HG03095 (cell line): Measurements from ENCODE around the gene TTPAL.
"Not testable (repeated sequence)": the region's sequence is repeated elsewhere in the genome, so short reads cannot be mapped to it uniquely, and the experiment has no call there.

Experiments
- ATAC-seq: cut with Tn5 transposase; IDR thresholded peaks from one replicate; pipeline ENCODE4 v1.9.1; 2021; ENCODE audit warnings: moderate library complexity; ENCODE audit not compliant: unreplicated experiment

TTPAL gene

DNA sequence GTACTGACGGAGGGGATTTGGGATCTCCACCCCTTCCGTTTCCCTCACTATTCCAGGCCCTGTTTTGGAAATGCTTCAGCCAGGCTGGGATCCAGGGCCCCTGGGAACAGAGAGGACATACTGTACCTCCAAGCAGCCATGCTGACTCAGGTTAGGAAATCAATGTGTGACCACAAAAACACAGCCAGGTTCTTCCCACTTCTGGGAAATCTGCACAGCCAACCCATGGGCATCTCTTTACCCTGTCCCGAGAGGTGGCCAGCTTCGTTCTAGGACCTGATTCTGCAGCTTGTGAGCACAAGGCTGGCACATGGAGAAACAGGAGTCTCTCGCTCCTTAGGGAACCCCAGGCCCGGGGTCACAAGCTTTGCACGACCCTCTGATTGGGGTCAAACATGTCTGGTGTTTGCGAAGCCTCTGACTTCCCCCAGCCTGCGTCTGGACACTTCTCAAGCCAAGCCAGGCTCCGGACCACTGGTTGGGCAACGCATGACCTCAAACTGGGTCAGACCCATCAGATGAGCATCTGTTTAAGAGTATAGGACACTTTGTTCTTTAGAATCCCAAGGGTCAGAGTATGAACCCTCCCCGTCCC, 8.3 kb upstream of the TTPAL start:
- no peak for ATAC-seq

GRCh38 chr20:44468044-44468782, 7.5 kb upstream of the TTPAL start:
- ATAC-seq, result no peak

DNA sequence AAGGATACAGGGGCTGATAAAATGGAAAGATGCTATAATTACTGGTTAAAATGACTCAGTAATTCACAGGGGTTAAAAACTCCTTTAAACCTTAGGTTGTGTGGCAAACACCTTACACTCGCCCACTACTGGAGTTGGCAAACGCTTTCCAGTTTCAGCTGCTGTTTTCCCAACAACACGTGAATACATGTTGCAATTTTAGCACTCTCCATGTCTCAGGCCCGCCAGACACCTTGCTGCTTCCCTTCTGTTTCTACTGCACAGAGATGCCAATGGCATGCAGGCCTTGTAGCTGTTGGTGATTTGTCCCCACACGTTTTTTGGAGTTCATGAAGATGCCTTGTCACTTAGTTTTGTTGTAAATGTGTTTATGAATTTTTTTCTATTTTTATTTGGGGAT, 5.3 kb upstream of the TTPAL start:
- no peak for ATAC-seq

GRCh38 chr20:44471481-44471882, 4.2 kb upstream of the TTPAL start:
- ATAC-seq, result no peak

- not testable (repeated sequence) for ATAC-seq
Observed at GRCh38 chr20:44472283-44472682, 3.4 kb upstream of the TTPAL start.

- no peak for ATAC-seq
Observed at GRCh38 chr20:44475372-44475693, 341 bp upstream of the TTPAL start.

DNA sequence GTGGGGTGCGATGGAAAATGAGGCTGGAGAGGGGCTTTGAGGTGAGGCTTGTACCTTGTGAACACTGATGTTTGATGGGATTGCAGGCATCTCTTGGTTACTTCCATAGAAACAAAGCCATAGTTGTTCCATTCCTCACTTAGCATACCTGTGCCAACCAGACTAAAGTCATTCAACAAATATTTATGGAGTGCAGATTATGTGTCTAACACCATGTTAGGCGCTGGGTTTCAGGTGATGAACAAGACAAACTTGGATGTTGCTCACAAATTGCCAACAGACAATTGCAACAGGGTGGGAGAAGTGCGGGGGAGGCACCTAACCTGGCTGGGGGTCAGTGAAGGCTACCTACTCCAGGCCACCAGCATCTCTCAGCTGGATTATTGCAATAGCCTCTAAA, 1.5 kb downstream of the TTPAL start:
- no peak for ATAC-seq

GRCh38 chr20:44478206-44478605, 2.5 kb downstream of the TTPAL start:
- no peak for ATAC-seq

GRCh38 chr20:44479643-44480042, 4.0 kb downstream of the TTPAL start:
- no peak for ATAC-seq

DNA sequence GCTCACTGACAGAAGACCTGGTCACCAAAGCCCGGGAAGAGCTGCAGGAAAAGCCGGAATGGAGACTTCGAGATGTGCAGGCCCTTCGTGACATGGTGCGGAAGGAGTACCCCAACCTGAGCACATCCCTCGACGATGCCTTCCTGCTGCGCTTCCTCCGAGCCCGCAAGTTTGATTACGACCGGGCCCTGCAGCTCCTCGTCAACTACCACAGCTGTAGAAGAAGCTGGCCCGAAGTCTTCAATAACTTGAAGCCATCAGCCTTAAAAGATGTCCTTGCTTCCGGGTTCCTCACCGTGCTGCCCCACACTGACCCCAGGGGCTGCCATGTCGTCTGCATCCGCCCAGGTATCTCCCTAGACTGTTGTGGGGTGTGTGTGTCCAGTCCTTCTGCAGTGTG, 4.4 kb downstream of the TTPAL start:
- no peak for ATAC-seq

DNA sequence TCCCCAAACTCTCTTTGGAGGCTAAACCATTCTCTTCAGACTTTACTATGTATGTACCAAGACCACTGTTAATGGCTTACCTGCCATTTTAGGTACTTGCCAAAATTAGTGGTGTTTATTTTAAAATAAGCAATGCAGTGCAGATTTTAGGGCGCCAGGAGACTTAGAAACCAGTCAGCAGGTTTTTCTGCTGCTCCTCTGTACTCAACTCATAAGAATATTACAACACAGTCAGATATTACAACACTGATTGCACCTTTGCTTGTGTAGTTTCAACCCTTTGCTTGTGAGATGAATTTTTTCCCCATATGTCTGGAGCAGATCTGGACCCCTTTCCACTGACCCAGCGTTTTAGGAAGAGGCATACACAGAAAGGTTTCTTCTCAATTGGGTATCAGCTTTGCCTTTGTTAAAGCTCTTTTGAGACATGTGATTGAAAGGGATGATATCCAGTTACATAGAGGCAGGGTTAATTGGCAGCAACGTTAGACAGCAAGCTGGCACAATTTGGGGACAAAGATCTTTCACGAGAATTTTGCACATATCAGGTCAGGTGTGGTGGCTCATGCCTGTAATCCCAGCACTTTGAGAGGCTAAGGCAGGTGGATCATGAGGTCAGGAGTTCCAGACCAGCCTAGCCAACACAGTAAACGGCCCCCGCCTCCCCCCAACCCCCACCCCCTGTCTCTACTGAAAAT, 6.2 kb downstream of the TTPAL start:
- no peak for ATAC-seq

GRCh38 chr20:44483112-44483511, 7.4 kb downstream of the TTPAL start:
- no peak for ATAC-seq

DNA sequence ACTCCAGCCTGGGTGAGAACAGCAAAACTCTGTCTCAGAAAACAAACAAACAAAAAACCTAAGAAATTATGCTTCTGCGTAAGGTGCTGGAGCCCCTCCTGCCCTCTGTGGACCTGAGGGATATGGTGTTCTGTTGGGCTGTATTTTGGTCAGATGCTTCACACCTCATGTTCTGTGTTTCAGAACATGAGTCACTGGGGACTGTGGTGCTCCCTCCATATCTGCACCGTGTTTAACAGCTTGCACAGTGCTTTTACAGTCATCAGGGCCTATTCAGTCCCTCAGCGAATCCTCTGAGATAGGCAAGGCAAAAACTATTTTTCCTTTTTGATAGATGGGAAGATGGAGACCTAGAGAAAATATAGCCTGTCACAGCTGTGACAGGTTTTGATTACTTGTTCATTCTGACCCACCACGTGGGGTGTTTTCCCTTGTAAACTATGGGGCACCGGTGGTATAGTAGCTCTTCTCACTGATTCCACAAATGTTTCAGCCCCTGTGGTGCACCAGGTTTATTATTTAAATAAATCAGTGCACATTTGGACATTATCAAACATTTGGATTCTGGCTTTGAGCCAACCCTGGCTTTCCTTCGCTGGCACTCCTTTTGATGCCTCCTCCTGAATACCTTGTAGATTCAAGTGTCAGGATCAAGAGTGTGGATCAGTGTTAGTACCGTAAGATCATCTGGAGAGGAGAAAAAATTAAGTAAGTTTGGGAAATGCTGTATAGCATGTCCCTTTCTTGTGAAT, 9.6 kb downstream of the TTPAL start:
- no peak for ATAC-seq

DNA sequence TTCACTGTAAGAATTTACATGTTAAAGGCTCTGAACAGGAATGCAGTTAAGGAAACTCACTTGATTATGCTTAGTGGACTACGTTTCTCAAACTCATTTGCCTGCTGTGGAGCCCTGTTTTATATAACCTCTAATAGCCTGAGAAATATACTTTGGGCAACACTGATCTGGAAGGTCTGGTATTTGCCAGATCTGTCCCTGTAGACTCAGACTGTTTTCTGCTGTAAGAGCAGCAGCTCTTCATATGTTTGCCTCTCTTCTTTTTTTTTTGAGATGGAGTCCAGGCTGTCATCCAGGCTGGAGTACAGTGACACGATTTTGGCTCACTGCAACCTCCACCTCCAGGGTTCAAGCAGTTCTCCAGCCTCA, 10.1 kb downstream of the TTPAL start:
- ATAC-seq, result no peak

- no peak for ATAC-seq
Observed at GRCh38 chr20:44488551-44488950, 12.9 kb downstream of the TTPAL start.

GRCh38 chr20:44489223-44489622, 13.5 kb downstream of the TTPAL start:
- ATAC-seq, result no peak

GRCh38 chr20:44489931-44490330, 14.3 kb downstream of the TTPAL start:
- no peak for ATAC-seq

- ATAC-seq, result no peak
Observed at GRCh38 chr20:44491635-44492395, 16.1 kb downstream of the TTPAL start.

- no peak for ATAC-seq
Observed at GRCh38 chr20:44494266-44494665, 18.6 kb downstream of the TTPAL start.

DNA sequence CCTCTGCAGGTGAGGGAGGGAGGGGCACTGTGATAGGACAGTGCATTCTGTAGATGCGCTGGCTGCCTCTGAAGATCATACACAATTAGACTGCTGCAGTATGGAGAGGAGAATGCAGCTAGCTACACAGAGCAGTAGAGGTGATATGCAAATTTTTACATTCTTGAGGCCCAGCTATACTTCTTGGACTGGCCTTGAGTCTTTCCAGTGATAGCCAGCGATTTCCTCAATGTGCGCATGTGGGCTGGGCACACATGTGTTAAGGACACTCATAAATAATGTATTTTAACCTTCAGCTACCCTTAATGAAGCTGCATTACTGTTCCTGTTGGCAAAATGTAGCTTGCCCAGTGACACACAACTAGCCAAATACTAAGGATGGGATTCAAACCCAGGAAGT, 19.0 kb downstream of the TTPAL start:
- no peak for ATAC-seq

DNA sequence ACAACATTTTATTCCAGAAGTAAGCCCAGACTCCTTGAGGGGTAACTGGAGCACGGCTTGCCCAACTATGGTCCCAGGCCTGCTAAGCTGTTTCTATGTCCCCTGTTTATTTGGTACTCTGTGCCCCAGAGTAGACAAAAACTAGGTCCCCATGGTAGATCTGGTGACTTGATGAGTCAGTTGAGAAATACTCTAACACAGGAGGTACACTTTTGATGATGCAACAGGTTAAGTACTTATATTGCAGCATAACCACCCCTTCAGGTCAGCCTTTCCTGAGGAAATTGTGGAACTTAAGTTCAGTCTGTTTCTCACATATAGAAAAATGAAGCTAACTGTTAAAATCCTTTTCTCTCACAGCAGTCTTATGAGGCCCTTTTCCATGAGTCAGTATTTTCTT, 19.6 kb downstream of the TTPAL start:
- no peak for ATAC-seq
